Midbrain (tissue), 1 donor: ENCODE results near the gene LHX1.

Source experiments
- DNase-seq: peaks from one replicate; lab custom pipeline; 2025; lab: John Stamatoyannopoulos, UW

The LHX1 gene

GRCh38 chr17:36922175-36922574 lies 15.1 kb upstream of the LHX1 start:
- DNase-seq = no peak

GRCh38 chr17:36923814-36924221 lies 13.5 kb upstream of the LHX1 start:
- DNase-seq = no peak

GRCh38 chr17:36926226-36926625 lies 11.0 kb upstream of the LHX1 start:
- no peak for DNase-seq

- DNase-seq = no peak
Observed at GRCh38 chr17:36926701-36927100, 10.6 kb upstream of the LHX1 start.

- DNase-seq = no peak
Observed at GRCh38 chr17:36928471-36929345, 8.6 kb upstream of the LHX1 start.

GRCh38 chr17:36929851-36930582 lies 7.3 kb upstream of the LHX1 start:
- DNase-seq = no peak

GRCh38 chr17:36930583-36930900 lies 6.7 kb upstream of the LHX1 start:
- DNase-seq = no peak

- DNase-seq = no peak
Observed at GRCh38 chr17:36931096-36931696, 6.1 kb upstream of the LHX1 start.

- DNase-seq = no peak
Observed at GRCh38 chr17:36931697-36932382, 5.4 kb upstream of the LHX1 start.

GRCh38 chr17:36932383-36932693 lies 4.9 kb upstream of the LHX1 start:
- DNase-seq = no peak

- DNase-seq = no peak
Observed at GRCh38 chr17:36932694-36933511, 4.4 kb upstream of the LHX1 start.

GRCh38 chr17:36933512-36934143 lies 3.6 kb upstream of the LHX1 start:
- DNase-seq = no peak

GRCh38 chr17:36934144-36934691 lies 3.1 kb upstream of the LHX1 start:
- DNase-seq = no peak

GRCh38 chr17:36934692-36935630 lies 2.3 kb upstream of the LHX1 start:
- no peak for DNase-seq

GRCh38 chr17:36935671-36936454 lies 1.4 kb upstream of the LHX1 start:
- DNase-seq = no peak

GRCh38 chr17:36936455-36937000 lies 747 bp upstream of the LHX1 start:
- no peak for DNase-seq

- no peak for DNase-seq
Observed at GRCh38 chr17:36937959-36938565, 787 bp downstream of the LHX1 start.

GRCh38 chr17:36938566-36939051 lies 1.3 kb downstream of the LHX1 start:
- DNase-seq = no peak
